B cell (primary cell): ENCODE measurements around the gene CCDC85C. TPM values are rescaled to one million over a fixed set of nuclear protein-coding genes. Genes with fewer than 3 reads are reported as not detected.

Experiments used
- ATAC-seq: fragments of 200-7000 bp; cut with Tn5 transposase; one replicate; pipeline ENCODE4 v1.10.0; 2021; ENCODE audit warnings: low read depth, mild to moderate bottlenecking, moderate number of reproducible peaks, moderate library complexity
- CTCF ChIA-PET: fragments of 350-600 bp; sonication (Branson Sonifier 250); formaldehyde crosslinking; loops from one replicate; lab custom pipeline; 2021; ENCODE audit warnings: antibody characterized with exemption, inconsistent platforms; lab: Charles Lee
- POLR2A ChIA-PET: fragments of 350-600 bp; sonication (Branson Sonifier 250); formaldehyde crosslinking; loops from one replicate; lab custom pipeline; 2021; ENCODE audit warnings: antibody characterized with exemption; lab: Charles Lee
- DNase-seq: peaks from one replicate; pipeline ENCODE4 v3.0.0; 2013
- H2AFZ ChIP-seq: 2 replicates; pipeline ENCODE4 v1.6.1; 2012; ENCODE audit warnings: mild to moderate bottlenecking, low read depth, low read length; ENCODE audit not compliant: insufficient read depth, poor library complexity, severe bottlenecking
- H3K27ac ChIP-seq, 2 donors: 1 replicate in 1 of 2; 2 replicates in 1 of 2; pipeline ENCODE4 v1.5.1; 2012 to 2013; ENCODE audit warnings: low read length in 2 of 2, mild to moderate bottlenecking in 2 of 2, moderate library complexity in 1 of 2
- H3K27me3 ChIP-seq, 4 experiments: fragments of 200-600 bp in 1 of 4; sonication (generic) in 1 of 4; replicated peaks in 1 of 4; 1 replicate in 2 of 4; 2 replicates in 2 of 4; pipeline versions ENCODE4 v1.6.1 to v1.7.0; 2013 to 2016; ENCODE audit warnings: low read length in 3 of 4, mild to moderate bottlenecking in 2 of 4, mixed read lengths in 1 of 4, moderate library complexity in 1 of 4; ENCODE audit not compliant: insufficient read depth in 4 of 4, control insufficient read depth in 3 of 4; ENCODE audit errors: control extremely low read depth in 1 of 4
- H3K36me3 ChIP-seq, 2 experiments: replicated peaks in 1 of 2; 1 replicate in 1 of 2; 2 replicates in 1 of 2; pipeline versions ENCODE4 v1.6.1 to v1.7.1; 2013; ENCODE audit warnings: low read length in 1 of 2; ENCODE audit not compliant: insufficient read depth in 2 of 2, control insufficient read depth in 1 of 2; ENCODE audit errors: control extremely low read depth in 1 of 2, extremely low read depth in 1 of 2
- H3K4me1 ChIP-seq, 2 donors: fragments of 200-600 bp in 1 of 2; sonication (generic) in 1 of 2; 1 replicate in 1 of 2; 2 replicates in 1 of 2; pipeline versions ENCODE4 v1.5.1 to v1.6.1; 2013 to 2017; ENCODE audit warnings: low read length in 2 of 2; ENCODE audit not compliant: control insufficient read depth in 2 of 2, insufficient read depth in 2 of 2
- H3K4me2 ChIP-seq: replicated peaks from 2 replicates; pipeline ENCODE3; 2012; ENCODE audit warnings: mild to moderate bottlenecking, low read depth, low read length; ENCODE audit not compliant: poor library complexity, severe bottlenecking
- H3K4me3 ChIP-seq, 5 experiments: fragments of 200-600 bp in 1 of 5; sonication (generic) in 1 of 5; 1 replicate in 3 of 5; 2 replicates in 2 of 5; pipeline versions ENCODE4 v1.5.1 to v1.7.0; 2011 to 2016; ENCODE audit warnings: low read length in 4 of 5, mild to moderate bottlenecking in 4 of 5, low read depth in 2 of 5, control low read depth in 1 of 5, moderate library complexity in 1 of 5; ENCODE audit not compliant: insufficient read depth in 1 of 5; ENCODE audit errors: control extremely low read depth in 1 of 5, extremely low read depth in 1 of 5
- H3K79me2 ChIP-seq: fragments of 200-600 bp; sonication (generic); one replicate; pipeline ENCODE4 v1.6.0; 2016; ENCODE audit warnings: low read length; ENCODE audit not compliant: control insufficient read depth, insufficient read depth
- H3K9ac ChIP-seq: fragments of 200-600 bp; sonication (generic); 2 replicates; pipeline ENCODE4 v1.6.1; 2017; ENCODE audit warnings: mild to moderate bottlenecking, low read length, moderate library complexity
- H3K9me3 ChIP-seq, 3 donors: one replicate each; pipeline versions ENCODE4 v1.6.1 to v1.7.1; 2013; ENCODE audit warnings: low read length in 2 of 3; ENCODE audit not compliant: control insufficient read depth in 2 of 3, insufficient read depth in 1 of 3; ENCODE audit errors: control extremely low read depth in 1 of 3
- H4K20me1 ChIP-seq: 2 replicates; pipeline ENCODE4 v1.6.0; 2012; ENCODE audit warnings: mild to moderate bottlenecking, low read length; ENCODE audit not compliant: insufficient read depth, control insufficient read depth, poor library complexity, severe bottlenecking
- H3K27ac Mint-ChIP-seq: one replicate; pipeline ENCODE4 v1.8.0; 2021; ENCODE audit warnings: mixed read lengths
- H3K27me3 Mint-ChIP-seq: one replicate; pipeline ENCODE4 v1.8.0; 2021; ENCODE audit warnings: mixed read lengths
- H3K4me1 Mint-ChIP-seq: one replicate; pipeline ENCODE4 v1.8.0; 2021; ENCODE audit warnings: mixed read lengths
- H3K4me3 Mint-ChIP-seq: one replicate; pipeline ENCODE4 v1.8.0; 2021; ENCODE audit warnings: mixed read lengths
- H3K9me3 Mint-ChIP-seq: one replicate; pipeline ENCODE4 v1.8.0; 2022; ENCODE audit warnings: mixed read lengths; ENCODE audit not compliant: insufficient read depth
- EZH2 ChIP-seq: IDR thresholded peaks from 2 replicates; pipeline ENCODE4 v1.6.1; 2012; ENCODE audit warnings: borderline replicate concordance, low read depth, mild to moderate bottlenecking, moderate library complexity, low read length; ENCODE audit not compliant: insufficient read depth, poor library complexity, severe bottlenecking
- WGBS: methylation state at CpG from one replicate; pipeline ENCODE4 v1.1.5; 2013; ENCODE audit warnings: missing lambda C conversion rate; ENCODE audit not compliant: insufficient coverage; 5-methylcytosine and 5-hydroxymethylcytosine counted together
- intact Hi-C: fragments of 100-400 bp; cut with micrococcal nuclease; formaldehyde crosslinking; loops from one replicate; pipeline ENCODE4 v1.10.0; 2022
- polyA plus RNA-seq: library from polyadenylated mRNA; depleted of rRNA; stranded (reverse); fragments of >200 nt; gene quantifications from 2 replicates; pipeline ENCODE4 v1.2.3, GENCODE V29; 2012
- total RNA-seq, 2 donors: library from RNA; stranded (reverse); fragments of 120-200 nt in 1 of 2; gene quantifications; 1 replicate in 1 of 2; 2 replicates in 1 of 2; pipeline versions ENCODE4 v1.2.3 to v1.2.4, GENCODE V29; 2013 to 2022
- TF ChIP-seq, protein P1 (sequence below): fragments of 200-600 bp; IDR thresholded peaks from one replicate; pipeline ENCODE4 v1.8.0; 2022; ENCODE audit warnings: antibody characterized with exemption, mild to moderate bottlenecking

CCDC85C gene
- total and polyA plus RNA-seq, 2 donors (not counting 1 experiment from before 2014, with no cell fraction given): 0.52 to 2.7 TPM

DNA sequence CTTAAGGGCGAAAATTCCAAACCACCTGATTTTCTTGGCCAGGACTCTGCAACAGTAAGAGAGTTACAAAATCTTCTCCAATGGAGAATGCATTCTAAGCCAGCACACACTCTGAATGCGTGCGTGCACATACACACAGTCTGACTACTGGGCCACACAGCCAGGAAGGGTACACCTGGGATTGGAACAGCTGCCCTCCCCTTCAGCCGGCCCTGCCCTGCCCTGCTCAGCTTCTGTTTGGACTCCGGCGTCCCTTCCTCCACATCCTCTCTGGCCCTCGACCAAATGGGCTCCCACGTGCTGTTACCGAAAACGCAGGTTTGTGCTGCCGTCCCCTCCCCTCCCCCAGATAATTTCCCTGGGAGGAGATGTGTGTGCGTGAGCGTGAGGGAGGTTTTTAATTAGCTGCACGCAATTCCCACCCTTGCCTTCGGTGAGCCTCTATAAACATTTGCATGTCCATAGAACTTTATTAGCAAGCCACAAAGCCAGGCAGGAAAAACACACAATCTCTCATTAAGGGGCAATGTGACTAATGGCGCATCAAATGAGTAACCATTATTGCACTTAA, 79.8 kb downstream of the CCDC85C start:
- Histone ChIP-seq H3K4me3 (no peak overlapping the region), H3K9me3 (no peaks in the 10 kb centered on the region), H3K4me2 (no peak overlapping the region), H3K9ac (no peak overlapping the region), H3K79me2 (no peaks in the 10 kb centered on the region), H4K20me1 (no peaks in the 10 kb centered on the region), H2AFZ (no peak overlapping the region), H3K27ac (no peak overlapping the region), H3K27me3 (no peaks in the 10 kb centered on the region), H3K36me3 (no peaks in the 10 kb centered on the region), H3K4me1 (no peaks in the 10 kb centered on the region)
- ATAC-seq (no peak), DNase-seq (no peak)
- H3K4me1 Mint-ChIP-seq: no peaks in the 10 kb centered on the region
- 85% methylated on average over 5 of the region's 16 CpGs for WGBS
- ChIA-PET POLR2A (no interaction called here), CTCF (interaction anchor here (0.9 to 1.2 kb wide), 2 partner anchors 104 to 375 kb away, joined by 3 to 4 read pairs; no protein-coding TSS in a partner anchor)
- no peaks in the 10 kb centered on the region for H3K27me3 Mint-ChIP-seq
- no peak for TF ChIP-seq EZH2
- TF ChIP-seq, protein P1, sequence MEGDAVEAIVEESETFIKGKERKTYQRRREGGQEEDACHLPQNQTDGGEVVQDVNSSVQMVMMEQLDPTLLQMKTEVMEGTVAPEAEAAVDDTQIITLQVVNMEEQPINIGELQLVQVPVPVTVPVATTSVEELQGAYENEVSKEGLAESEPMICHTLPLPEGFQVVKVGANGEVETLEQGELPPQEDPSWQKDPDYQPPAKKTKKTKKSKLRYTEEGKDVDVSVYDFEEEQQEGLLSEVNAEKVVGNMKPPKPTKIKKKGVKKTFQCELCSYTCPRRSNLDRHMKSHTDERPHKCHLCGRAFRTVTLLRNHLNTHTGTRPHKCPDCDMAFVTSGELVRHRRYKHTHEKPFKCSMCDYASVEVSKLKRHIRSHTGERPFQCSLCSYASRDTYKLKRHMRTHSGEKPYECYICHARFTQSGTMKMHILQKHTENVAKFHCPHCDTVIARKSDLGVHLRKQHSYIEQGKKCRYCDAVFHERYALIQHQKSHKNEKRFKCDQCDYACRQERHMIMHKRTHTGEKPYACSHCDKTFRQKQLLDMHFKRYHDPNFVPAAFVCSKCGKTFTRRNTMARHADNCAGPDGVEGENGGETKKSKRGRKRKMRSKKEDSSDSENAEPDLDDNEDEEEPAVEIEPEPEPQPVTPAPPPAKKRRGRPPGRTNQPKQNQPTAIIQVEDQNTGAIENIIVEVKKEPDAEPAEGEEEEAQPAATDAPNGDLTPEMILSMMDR: no peak
- no peaks in the 10 kb centered on the region for H3K9me3 Mint-ChIP-seq
- H3K4me3 Mint-ChIP-seq: no peak overlapping the region
- H3K27ac Mint-ChIP-seq: no peak overlapping the region
- intact Hi-C loops: no loop called here

DNA sequence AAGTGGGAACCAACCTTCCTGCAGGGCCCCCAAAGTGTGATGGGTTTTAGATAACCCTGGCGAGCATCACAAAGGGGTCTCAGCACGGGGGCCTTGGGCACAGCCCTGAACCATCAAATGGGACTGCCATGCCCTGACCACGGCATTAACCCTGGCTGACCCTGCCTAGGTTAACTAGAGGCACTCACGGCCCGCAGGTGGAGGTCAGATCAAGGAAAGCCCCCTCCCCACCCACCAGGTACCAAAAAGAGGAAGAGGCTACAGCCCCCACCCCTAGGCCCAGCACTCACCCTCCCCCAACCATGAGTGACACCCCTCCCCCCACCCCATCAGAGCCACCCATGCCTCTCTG, 80.3 kb downstream of the CCDC85C start:
- Histone ChIP-seq H4K20me1 (no peaks in the 10 kb centered on the region), H3K79me2 (no peaks in the 10 kb centered on the region), H2AFZ (no peak overlapping the region), H3K4me3 (no peak overlapping the region), H3K27me3 (no peaks in the 10 kb centered on the region), H3K4me1 (no peaks in the 10 kb centered on the region), H3K9ac (no peak overlapping the region), H3K4me2 (no peak overlapping the region), H3K27ac (no peak overlapping the region), H3K36me3 (no peaks in the 10 kb centered on the region), H3K9me3 (no peaks in the 10 kb centered on the region)
- Mint-ChIP-seq H3K27me3 (no peaks in the 10 kb centered on the region), H3K9me3 (no peaks in the 10 kb centered on the region), H3K4me3 (no peak overlapping the region), H3K4me1 (no peaks in the 10 kb centered on the region), H3K27ac (no peak overlapping the region)
- WGBS: 93% methylated on average over 2 of the region's 5 CpGs
- intact Hi-C loops: no loop called here
- ATAC-seq (no peak), DNase-seq (no peak)
- TF ChIP-seq, protein P1: no peak
- no peak for TF ChIP-seq EZH2
- ChIA-PET POLR2A (no interaction called here), CTCF (interaction anchor here (0.9 to 1.2 kb wide), 2 partner anchors 105 to 375 kb away, joined by 3 to 4 read pairs; no protein-coding TSS in a partner anchor)
